ENCODE data around the gene THAP5.

- no peak for TF ChIP-seq POLR2A (IDR thresholded peaks at IDR 0.05)
- TF ChIP-seq CTCF (IDR thresholded peaks at IDR 0.05): no peak
- TF ChIP-seq POLR2AphosphoS5 (IDR thresholded peaks at IDR 0.05): no peak
- TF ChIP-seq EP300 (IDR thresholded peaks at IDR 0.05): no peak
Observed at GRCh38 chr7:108603656-108604306, 34.3 kb upstream of the THAP5 start.
